HepG2 (cell line): ENCODE data around the gene LRRC17. TPM values are rescaled to one million over a fixed set of nuclear protein-coding genes. Genes with fewer than 3 reads are reported as not detected.

Experiments
- BCL6 ChIP-seq: IDR thresholded peaks from 2 replicates; pipeline ENCODE4 v1.6.1; 2016; ENCODE audit warnings: missing genetic modification reagents, missing compliant biosample characterization
- CEBPB ChIP-seq: IDR thresholded peaks from 2 replicates; pipeline ENCODE4 v1.6.1; 2011; ENCODE audit warnings: low read depth, low read length, improper control_type of control experiment, borderline replicate concordance
- CHD4 ChIP-seq: fragments of 200-600 bp; sonication (generic); IDR thresholded peaks from 2 replicates; pipeline ENCODE4 v1.7.0; 2017; ENCODE audit warnings: mild to moderate bottlenecking, low read length, borderline replicate concordance
- DR1 ChIP-seq: sonication (generic); formaldehyde crosslinking; IDR thresholded peaks from 2 replicates; pipeline ENCODE4 v1.8.0; 2021; ENCODE audit warnings: mild to moderate bottlenecking, missing genetic modification reagents, inconsistent platforms
- E2F1 ChIP-seq: sonication (generic); formaldehyde crosslinking; IDR thresholded peaks from 2 replicates; pipeline ENCODE4 v1.5.0; 2020; ENCODE audit warnings: missing genetic modification reagents
- EED ChIP-seq: sonication (generic); formaldehyde crosslinking; IDR thresholded peaks from 2 replicates; pipeline ENCODE4 v1.5.0; 2020; ENCODE audit warnings: mild to moderate bottlenecking, missing genetic modification reagents
- EHMT2 ChIP-seq: fragments of 200-600 bp; sonication (generic); IDR thresholded peaks from 2 replicates; pipeline ENCODE4 v1.7.0; 2017; ENCODE audit warnings: antibody characterized with exemption, low read depth, low read length, borderline replicate concordance
- ESRRA ChIP-seq: sonication (generic); formaldehyde crosslinking; IDR thresholded peaks from 2 replicates; pipeline ENCODE4 v1.5.1; 2020; ENCODE audit warnings: mild to moderate bottlenecking, low read depth, missing genetic modification reagents
- EZH2 ChIP-seq: conservative IDR thresholded peaks from 2 replicates; pipeline ENCODE4 v1.6.1; 2012; ENCODE audit warnings: mild to moderate bottlenecking, low read depth, low read length, moderate library complexity
- FOXK2 ChIP-seq: fragments of 450-650 bp; IDR thresholded peaks from 2 replicates; pipeline ENCODE4 v1.6.1; 2016
- GTF3A ChIP-seq: sonication (generic); formaldehyde crosslinking; conservative IDR thresholded peaks from 2 replicates; pipeline ENCODE4 v1.4.0; 2020; ENCODE audit warnings: mild to moderate bottlenecking, missing genetic modification reagents
- HOXA9 ChIP-seq: sonication (generic); formaldehyde crosslinking; IDR thresholded peaks from 2 replicates; pipeline ENCODE4 v1.8.1; 2022; ENCODE audit warnings: missing genetic modification reagents, mild to moderate bottlenecking, moderate library complexity, borderline replicate concordance
- ISL2 ChIP-seq: sonication (generic); formaldehyde crosslinking; IDR thresholded peaks from 2 replicates; pipeline ENCODE4 v1.5.0; 2020; ENCODE audit warnings: missing genetic modification reagents
- LCORL ChIP-seq, 2 experiments: fragments of 450-650 bp in 1 of 2; sonication (generic) in 1 of 2; formaldehyde crosslinking in 1 of 2; IDR thresholded peaks; 2 replicates each; pipeline versions ENCODE4 v1.5.0 to v1.6.1; 2017 to 2020; ENCODE audit warnings: antibody characterized with exemption in 1 of 2, missing genetic modification reagents in 1 of 2
- NCOA2 ChIP-seq: sonication (generic); formaldehyde crosslinking; IDR thresholded peaks from 2 replicates; pipeline ENCODE4 v1.8.0; 2022; ENCODE audit warnings: inconsistent platforms
- NFYC ChIP-seq: IDR thresholded peaks from 2 replicates; pipeline ENCODE4 v1.6.1; 2016; ENCODE audit warnings: missing genetic modification reagents, missing compliant biosample characterization
- ONECUT2 ChIP-seq: sonication (generic); formaldehyde crosslinking; IDR thresholded peaks from 2 replicates; pipeline ENCODE4 v1.4.0; 2020; ENCODE audit warnings: missing genetic modification reagents
- PAXIP1 ChIP-seq: sonication (generic); formaldehyde crosslinking; conservative IDR thresholded peaks from 2 replicates; pipeline ENCODE4 v1.4.0; 2020; ENCODE audit warnings: mild to moderate bottlenecking, missing genetic modification reagents, moderate library complexity
- POLR2G ChIP-seq: fragments of 200-400 bp; formaldehyde crosslinking; IDR thresholded peaks from 2 replicates; pipeline ENCODE4 v1.6.1; 2018; ENCODE audit warnings: mild to moderate bottlenecking, low read depth, low read length, moderate library complexity
- RAD51 ChIP-seq: fragments of 450-650 bp; IDR thresholded peaks from 2 replicates; pipeline ENCODE4 v1.6.1; 2016; ENCODE audit warnings: borderline replicate concordance
- TAF1 ChIP-seq: sonication (generic); formaldehyde crosslinking; IDR thresholded peaks from 2 replicates; pipeline ENCODE4 v1.4.0; 2020; ENCODE audit warnings: missing genetic modification reagents
- ZBTB21 ChIP-seq: sonication (generic); formaldehyde crosslinking; IDR thresholded peaks from 2 replicates; pipeline ENCODE4 v1.4.0; 2020; ENCODE audit warnings: missing genetic modification reagents
- ZBTB33 ChIP-seq: sonication (generic); formaldehyde crosslinking; IDR thresholded peaks from 2 replicates; pipeline ENCODE4 v1.4.0; 2020; ENCODE audit warnings: missing genetic modification reagents
- ZNF12 ChIP-seq: sonication (generic); formaldehyde crosslinking; IDR thresholded peaks from 2 replicates; pipeline ENCODE4 v1.5.0; 2020; ENCODE audit warnings: missing genetic modification reagents
- ZNF343 ChIP-seq: sonication (generic); formaldehyde crosslinking; IDR thresholded peaks from 2 replicates; pipeline ENCODE4 v1.4.0; 2020; ENCODE audit warnings: mild to moderate bottlenecking, missing genetic modification reagents
- ZNF567 ChIP-seq: sonication (generic); formaldehyde crosslinking; IDR thresholded peaks from 2 replicates; pipeline ENCODE4 v1.8.1; 2023; ENCODE audit warnings: mild to moderate bottlenecking, missing genetic modification reagents, borderline replicate concordance
- ZNF629 ChIP-seq: sonication (generic); formaldehyde crosslinking; conservative IDR thresholded peaks from 2 replicates; pipeline ENCODE4 v1.5.0; 2020; ENCODE audit warnings: missing genetic modification reagents
- polyA plus RNA-seq, 8 experiments: library from polyadenylated mRNA; depleted of rRNA in 3 of 8; stranded (reverse) in 7 of 8; unstranded in 1 of 8; fragments of >200 nt; fragmentation: Illumina TruSeq in 4 of 8; extraction: Trizol in 4 of 8; gene quantifications; 2 replicates each; pipeline versions ENCODE4 v1.2.1 to v1.2.3, GENCODE V29; 2011 to 2016; ENCODE audit warnings: low read depth in 4 of 8, missing spikeins in 1 of 8, mixed read lengths in 1 of 8; ENCODE audit not compliant: insufficient read depth in 1 of 8
- total RNA-seq, 5 experiments: library from RNA; depleted of rRNA; stranded (reverse); fragments of >200 nt; fragmentation: Illumina TruSeq; extraction: Trizol; gene quantifications; 2 replicates each; pipeline ENCODE4 v1.2.3, GENCODE V29; 2016; ENCODE audit warnings: low read depth in 1 of 5

The LRRC17 gene
- total and polyA plus RNA-seq, 2 of the 13 experiments (the other 11 are each of a cell fraction or from before 2014, with no cell fraction given): 0.20 to 0.66 TPM

- TF ChIP-seq BCL6 (CRISPR knock-in tag) (no peak), ZNF567 (CRISPR knock-in tag) (no peak), DR1 (CRISPR knock-in tag) (no peak), PAXIP1 (CRISPR knock-in tag) (peak; percentile 91), TAF1 (no peak), CEBPB (no peak), HOXA9 (CRISPR knock-in tag) (no peak), NFYC (CRISPR knock-in tag) (no peak), ZBTB33 (CRISPR knock-in tag) (no peak), POLR2G (no peak), ZNF343 (CRISPR knock-in tag) (no peak), RAD51 (no peak), ZNF629 (CRISPR knock-in tag) (no peak), LCORL (IDR thresholded peaks at IDR 0.05) (no peak), LCORL (CRISPR knock-in tag; IDR thresholded peaks at IDR 0.05) (no peak; the same call in 1 of the 2 replicates), ONECUT2 (0 out of 2 replicates have a peak, but pooled peaks have one; percentile 42), ESRRA (CRISPR knock-in tag) (no peak), ISL2 (CRISPR knock-in tag) (no peak), CHD4 (no peak), EZH2 (no peak), NCOA2 (CRISPR knock-in tag) (peak; percentile 41; the same call in 1 of the 2 replicates), E2F1 (CRISPR knock-in tag) (no peak), FOXK2 (no peak), EHMT2 (no peak), GTF3A (CRISPR knock-in tag) (no peak), EED (CRISPR knock-in tag) (no peak), ZBTB21 (CRISPR knock-in tag) (no peak), ZNF12 (0 out of 2 replicates have a peak, but pooled peaks have one; percentile 38)
Observed at GRCh38 chr7:102874166-102874829, 38.5 kb upstream of the LRRC17 start (continued).
